SH-SY5Y (cell line): ENCODE data around the gene ADGRG1.

Experiments used
- GATA2 ChIP-seq: IDR thresholded peaks from 2 replicates; pipeline ENCODE4 v1.6.1; 2011; ENCODE audit warnings: mild to moderate bottlenecking, low read depth, low read length
- GATA3 ChIP-seq: IDR thresholded peaks from 2 replicates; pipeline ENCODE4 v1.6.1; 2011; ENCODE audit warnings: low read depth, mild to moderate bottlenecking, low read length, moderate library complexity

- no peak for TF ChIP-seq GATA2
- TF ChIP-seq GATA3, result no peak
These were observed 9.3 kb upstream of the ADGRG1 start for GRCh38 chr16:57619133-57619605.
